NT2/D1 (cell line): ENCODE measurements around the gene AMPD3.

Experiments used
- DNase-seq: peaks from one replicate; pipeline ENCODE4 v3.0.0-alpha.2; 2011; ENCODE audit warnings: low read depth, low spot score
- H3K27me3 ChIP-seq: 2 replicates; pipeline ENCODE4 v1.6.0; 2011; ENCODE audit warnings: mild to moderate bottlenecking; ENCODE audit not compliant: insufficient read length, insufficient read depth
- H3K36me3 ChIP-seq: 2 replicates; pipeline ENCODE4 v1.6.1; 2011; ENCODE audit warnings: mild to moderate bottlenecking, low read length, mixed read lengths; ENCODE audit not compliant: insufficient read depth, insufficient read length
- H3K4me1 ChIP-seq: 2 replicates; pipeline ENCODE4 v1.5.1; 2011; ENCODE audit not compliant: insufficient read depth, insufficient read length
- H3K4me3 ChIP-seq: 2 replicates; pipeline ENCODE4 v1.5.1; 2011; ENCODE audit warnings: low read depth; ENCODE audit not compliant: insufficient read length
- H3K9ac ChIP-seq: 2 replicates; pipeline ENCODE4 v1.6.0; 2011; ENCODE audit warnings: low read depth; ENCODE audit not compliant: insufficient read length
- H3K9me3 ChIP-seq: 2 replicates; pipeline ENCODE4 v1.5.1; 2011; ENCODE audit warnings: mild to moderate bottlenecking, low read length; ENCODE audit not compliant: insufficient read depth
- SUZ12 ChIP-seq: IDR thresholded peaks from 2 replicates; pipeline ENCODE4 v1.6.1; 2011; ENCODE audit not compliant: insufficient read length, insufficient read depth; ENCODE audit errors: extremely low read depth
- YY1 ChIP-seq: IDR thresholded peaks from 2 replicates; pipeline ENCODE4 v1.6.1; 2011; ENCODE audit not compliant: insufficient read length, insufficient read depth
- ZNF274 ChIP-seq: IDR thresholded peaks from 2 replicates; pipeline ENCODE4 v1.6.1; 2011; ENCODE audit warnings: mild to moderate bottlenecking, low read depth, low read length

AMPD3 gene

GRCh38 chr11:10444725-10445315, 10.2 kb upstream of the AMPD3 start:
- Histone ChIP-seq H3K27me3 (peaks cover 7% of the 10 kb centered on the region), H3K36me3 (no peaks in the 10 kb centered on the region), H3K9ac (no peak overlapping the region), H3K9me3 (no peaks in the 10 kb centered on the region), H3K4me3 (no peak overlapping the region), H3K4me1 (no peaks in the 10 kb centered on the region)
- DNase-seq = no peak
- no peak for TF ChIP-seq ZNF274

- Histone ChIP-seq H3K9me3 (no peaks in the 10 kb centered on the region), H3K4me3 (no peak overlapping the region), H3K9ac (no peak overlapping the region), H3K4me1 (no peaks in the 10 kb centered on the region), H3K27me3 (peaks cover 25% of the 10 kb centered on the region), H3K36me3 (no peaks in the 10 kb centered on the region)
- TF ChIP-seq YY1 = no peak
- TF ChIP-seq SUZ12 = no peak
- no peak for TF ChIP-seq ZNF274
- no peak for DNase-seq
Measured at GRCh38 chr11:10447445-10447844, 7.6 kb upstream of the AMPD3 start.

- Histone ChIP-seq H3K27me3 (peaks cover 25% of the 10 kb centered on the region), H3K9me3 (no peaks in the 10 kb centered on the region), H3K4me1 (peaks cover 8% of the 10 kb centered on the region), H3K36me3 (no peaks in the 10 kb centered on the region), H3K4me3 (peak overlapping the region; percentile 70), H3K9ac (peak overlapping the region; percentile 85)
- TF ChIP-seq ZNF274 = no peak
- no peak for TF ChIP-seq SUZ12
- DNase-seq = no peak
Measured at GRCh38 chr11:10450462-10451425, 4.3 kb upstream of the AMPD3 start.

- Histone ChIP-seq H3K9me3 (no peaks in the 10 kb centered on the region), H3K27me3 (peaks cover 25% of the 10 kb centered on the region), H3K36me3 (no peaks in the 10 kb centered on the region), H3K4me1 (peaks cover 8% of the 10 kb centered on the region), H3K9ac (no peak overlapping the region), H3K4me3 (peak overlapping the region; percentile 70)
- no peak for DNase-seq
- TF ChIP-seq YY1 (no peak), SUZ12 (no peak), ZNF274 (no peak)
Measured at GRCh38 chr11:10451426-10452116, 3.5 kb upstream of the AMPD3 start.

GRCh38 chr11:10452211-10452767, 2.8 kb upstream of the AMPD3 start:
- Histone ChIP-seq H3K4me3 (no peak overlapping the region), H3K4me1 (peaks cover 8% of the 10 kb centered on the region), H3K9me3 (no peaks in the 10 kb centered on the region), H3K27me3 (peaks cover 25% of the 10 kb centered on the region), H3K9ac (no peak overlapping the region), H3K36me3 (no peaks in the 10 kb centered on the region)
- no peak for TF ChIP-seq YY1
- no peak for TF ChIP-seq SUZ12
- no peak for TF ChIP-seq ZNF274
- no peak for DNase-seq

GRCh38 chr11:10453261-10453660, 1.8 kb upstream of the AMPD3 start:
- Histone ChIP-seq H3K4me3 (no peak overlapping the region), H3K9ac (no peak overlapping the region), H3K27me3 (peaks cover 25% of the 10 kb centered on the region), H3K4me1 (peaks cover 8% of the 10 kb centered on the region), H3K9me3 (no peaks in the 10 kb centered on the region), H3K36me3 (no peaks in the 10 kb centered on the region)
- TF ChIP-seq YY1 = no peak
- TF ChIP-seq ZNF274 = no peak
- TF ChIP-seq SUZ12 = no peak
- DNase-seq = no peak
